Stimulated activated CD4-positive, alpha-beta T cell treated with anti-CD3 and anti-CD28 coated beads, Interleukin-2, amount 100 ng/mL, for 4 hours (primary cell): Measurements from ENCODE around the gene HBQ1.
"Not testable (repeated sequence)": the region's sequence is repeated elsewhere in the genome, so short reads cannot be mapped to it uniquely, and the experiment has no call there.

Experiments used
- DNase-seq: peaks from one replicate; pipeline ENCODE4 v3.0.0-alpha.2; 2020; ENCODE audit warnings: low read depth

HBQ1 gene

GRCh38 chr16:176477-177382, 3.5 kb upstream of the HBQ1 start, which contains the start of gene HBA1:
Gene HBA1 (plus strand): TSS chr16:176680. CDS start chr16:176717, 37 bp downstream.
- DNase-seq: not testable (repeated sequence)

- DNase-seq: no peak
Observed at GRCh38 chr16:177394-177822, 2.9 kb upstream of the HBQ1 start.

GRCh38 chr16:177981-178667, 2.1 kb upstream of the HBQ1 start:
- no peak for DNase-seq

- DNase-seq: no peak
Observed at GRCh38 chr16:178668-179015, 1.6 kb upstream of the HBQ1 start.

GRCh38 chr16:179211-180092, 807 bp upstream of the HBQ1 start:
- no peak for DNase-seq

GRCh38 chr16:180681-181564, 664 bp downstream of the HBQ1 start:
- peak; percentile 77 for DNase-seq

GRCh38 chr16:181565-182021, 1.3 kb downstream of the HBQ1 start:
- DNase-seq: no peak

- no peak for DNase-seq
Observed at GRCh38 chr16:183005-183404, 2.7 kb downstream of the HBQ1 start.

- DNase-seq: no peak
Observed at GRCh38 chr16:185213-185612, 5.0 kb downstream of the HBQ1 start.

GRCh38 chr16:185691-186090, 5.4 kb downstream of the HBQ1 start:
- no peak for DNase-seq

- DNase-seq: no peak
Observed at GRCh38 chr16:187330-187729, 7.1 kb downstream of the HBQ1 start.

- no peak for DNase-seq
Observed at GRCh38 chr16:188674-189073, 8.4 kb downstream of the HBQ1 start.

- no peak for DNase-seq
Observed at GRCh38 chr16:189604-190186, 9.4 kb downstream of the HBQ1 start.

- DNase-seq: no peak
Observed at GRCh38 chr16:191831-192230, 11.6 kb downstream of the HBQ1 start.

- DNase-seq: no peak
Observed at GRCh38 chr16:192686-193085, 12.4 kb downstream of the HBQ1 start.

- DNase-seq: no peak
Observed at GRCh38 chr16:193441-193840, 13.2 kb downstream of the HBQ1 start.

GRCh38 chr16:194516-194915, 14.3 kb downstream of the HBQ1 start:
- no peak for DNase-seq

- no peak for DNase-seq
Observed at GRCh38 chr16:200388-200787, 20.1 kb downstream of the HBQ1 start.

- no peak for DNase-seq
Observed at GRCh38 chr16:203246-203645, 23.0 kb downstream of the HBQ1 start.

GRCh38 chr16:204046-204445, 23.8 kb downstream of the HBQ1 start:
- not testable (repeated sequence) for DNase-seq

- DNase-seq: not testable (repeated sequence)
Observed at GRCh38 chr16:209359-209758, 29.1 kb downstream of the HBQ1 start.
